Effector CD8-positive, alpha-beta T cell (primary cell): ENCODE data around the gene TMEM123.

Experiments used
- DNase-seq: peaks from one replicate; lab custom pipeline; 2025; lab: John Stamatoyannopoulos, UW

The TMEM123 gene

DNA sequence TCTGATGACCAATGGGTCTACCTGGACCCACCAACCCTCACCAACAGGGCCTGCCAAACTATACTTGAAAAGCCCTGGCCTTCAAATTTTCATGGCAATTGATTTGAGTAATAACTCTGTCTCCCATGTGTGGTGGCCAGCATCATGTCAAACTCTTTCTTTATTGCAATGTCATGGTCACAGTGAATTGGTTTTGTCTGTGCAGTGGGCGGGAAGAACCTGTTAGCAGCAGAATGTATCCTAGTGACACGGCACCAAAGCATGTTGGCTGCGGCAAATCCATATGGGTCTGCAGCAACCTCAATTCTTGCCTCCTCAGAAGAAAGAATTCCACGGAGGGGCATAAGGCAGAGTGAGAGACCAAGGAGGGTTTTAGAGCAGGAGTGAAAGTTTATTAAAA is 19.6 kb upstream of the TMEM123 start:
- DNase-seq, result no peak

DNA sequence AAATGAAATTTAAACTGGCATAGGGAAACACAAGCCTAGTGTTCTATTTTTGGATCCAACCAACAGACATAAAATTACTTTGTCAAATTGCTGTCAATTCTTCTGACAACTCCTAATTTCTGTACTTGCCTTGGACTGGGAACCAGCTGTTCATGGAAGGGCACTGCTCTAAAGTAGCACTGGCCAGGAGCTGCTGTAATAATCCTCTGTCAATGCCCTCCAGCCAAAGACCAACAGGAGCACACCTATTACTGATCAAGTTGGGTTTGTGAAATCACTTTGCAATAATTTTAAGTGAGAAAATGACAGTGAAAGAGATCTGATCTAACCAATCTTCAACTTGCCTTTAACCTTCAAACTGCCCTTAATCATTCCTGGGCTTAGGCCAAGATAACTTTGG is 18.9 kb upstream of the TMEM123 start:
- DNase-seq, result no peak

DNA sequence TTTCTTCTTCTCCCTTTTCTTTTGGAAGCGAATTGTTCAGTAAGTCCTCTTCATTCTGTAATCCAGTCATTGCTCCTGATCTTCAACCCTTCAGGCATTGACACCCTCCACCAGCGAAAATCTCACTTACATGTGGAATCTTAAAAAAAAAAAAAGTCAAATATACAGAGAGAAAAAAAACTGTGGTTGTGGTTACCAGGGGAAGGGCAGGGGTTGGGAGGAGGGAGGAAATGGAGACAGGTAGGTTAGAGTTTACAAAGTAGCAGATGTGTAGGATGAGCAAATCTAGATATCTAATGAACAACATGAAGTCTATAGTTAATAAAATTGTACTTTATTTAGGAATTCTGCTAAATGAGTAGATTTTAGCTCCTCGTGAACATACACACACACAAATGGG is 17.7 kb upstream of the TMEM123 start:
- peak; percentile 9 for DNase-seq

DNA sequence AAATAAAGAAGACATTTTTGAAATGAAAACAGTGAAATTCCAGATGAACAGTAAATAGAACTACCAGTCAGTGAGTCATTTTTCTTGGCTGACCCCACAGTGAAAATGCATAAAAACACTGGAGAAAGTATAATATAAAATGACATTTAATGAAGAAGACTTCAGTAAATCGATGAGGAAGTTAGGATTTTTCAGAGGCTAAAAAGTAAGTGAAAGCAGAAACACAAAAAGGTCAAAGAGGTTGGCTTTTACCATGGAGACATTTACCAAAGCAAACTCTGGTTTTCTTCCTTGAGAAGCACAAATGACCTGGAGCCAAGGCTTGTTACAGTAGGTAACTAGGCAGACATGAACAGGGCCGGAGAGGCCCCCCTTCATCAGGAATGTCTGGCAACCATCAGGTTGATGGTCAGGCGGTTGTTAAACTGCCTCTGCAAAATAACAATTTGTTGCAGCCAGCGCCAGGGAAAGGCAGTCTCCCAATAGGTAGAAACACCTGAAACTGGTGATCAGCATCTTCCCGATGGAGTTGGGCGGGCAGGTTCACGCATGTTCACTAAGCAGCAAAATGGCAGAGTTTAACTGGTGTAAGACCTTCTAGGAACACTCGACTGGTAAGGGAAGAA is 16.7 kb upstream of the TMEM123 start:
- DNase-seq, result no peak

DNA sequence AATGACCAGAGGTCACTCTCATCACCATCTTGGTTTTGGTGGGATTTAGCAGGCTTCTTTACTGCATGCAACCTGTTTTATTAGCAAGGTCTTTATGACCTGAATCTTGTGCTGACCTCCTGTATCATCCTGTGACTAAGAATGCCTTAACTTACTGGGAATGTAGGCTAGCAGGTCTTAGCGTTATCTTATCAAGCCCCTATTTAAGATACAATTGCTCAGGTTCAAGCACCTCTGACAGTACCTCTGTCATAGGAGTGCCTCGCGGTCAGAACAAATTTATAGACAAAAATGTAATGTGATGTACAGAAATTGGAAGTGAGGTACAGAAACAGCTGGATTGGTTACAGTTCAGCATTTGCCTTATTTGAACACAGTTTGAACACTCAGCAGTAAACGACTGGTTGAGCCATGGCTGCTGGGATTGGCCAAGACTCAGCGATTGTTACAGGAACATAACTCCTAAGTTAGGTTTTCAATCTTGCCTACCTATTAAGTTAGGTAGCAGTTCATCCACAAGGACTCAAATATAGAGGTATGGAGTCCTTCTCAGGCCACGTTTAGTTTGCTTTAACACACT is 16.1 kb upstream of the TMEM123 start:
- DNase-seq, result no peak

DNA sequence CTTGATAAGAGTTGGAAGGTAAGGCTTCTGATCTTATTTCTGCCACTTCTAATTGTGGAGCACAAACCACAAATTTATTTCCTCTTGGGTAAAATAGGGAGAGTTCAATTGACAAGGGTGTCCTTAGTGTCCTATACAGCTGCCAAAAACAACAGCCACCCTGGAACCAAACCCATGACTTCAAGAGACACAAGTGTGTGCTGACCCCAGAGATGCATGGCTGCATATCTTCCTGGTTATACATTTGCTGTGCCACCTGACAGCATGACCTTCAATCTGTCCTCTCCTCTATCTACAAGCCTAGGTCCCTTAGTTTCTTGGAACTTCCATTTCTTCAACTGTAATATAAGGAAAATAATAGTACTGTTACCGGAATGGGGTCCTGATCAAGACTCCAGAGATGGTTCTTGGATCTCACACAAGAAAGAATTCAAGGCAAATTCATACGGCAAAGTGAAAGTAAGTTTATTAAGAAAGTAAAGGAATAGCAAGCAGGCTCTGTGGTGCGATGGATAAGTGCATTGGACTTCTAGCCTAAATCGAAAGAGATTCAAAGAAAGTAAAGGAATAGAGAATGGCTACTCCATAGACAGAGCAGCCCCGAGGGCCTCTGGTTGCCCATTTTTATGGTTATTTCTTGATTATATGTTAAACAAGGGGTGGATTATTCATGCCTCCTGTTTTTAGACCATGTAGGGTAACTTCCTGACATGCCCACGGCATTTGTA is 15.5 kb upstream of the TMEM123 start:
- DNase-seq, result no peak

DNA sequence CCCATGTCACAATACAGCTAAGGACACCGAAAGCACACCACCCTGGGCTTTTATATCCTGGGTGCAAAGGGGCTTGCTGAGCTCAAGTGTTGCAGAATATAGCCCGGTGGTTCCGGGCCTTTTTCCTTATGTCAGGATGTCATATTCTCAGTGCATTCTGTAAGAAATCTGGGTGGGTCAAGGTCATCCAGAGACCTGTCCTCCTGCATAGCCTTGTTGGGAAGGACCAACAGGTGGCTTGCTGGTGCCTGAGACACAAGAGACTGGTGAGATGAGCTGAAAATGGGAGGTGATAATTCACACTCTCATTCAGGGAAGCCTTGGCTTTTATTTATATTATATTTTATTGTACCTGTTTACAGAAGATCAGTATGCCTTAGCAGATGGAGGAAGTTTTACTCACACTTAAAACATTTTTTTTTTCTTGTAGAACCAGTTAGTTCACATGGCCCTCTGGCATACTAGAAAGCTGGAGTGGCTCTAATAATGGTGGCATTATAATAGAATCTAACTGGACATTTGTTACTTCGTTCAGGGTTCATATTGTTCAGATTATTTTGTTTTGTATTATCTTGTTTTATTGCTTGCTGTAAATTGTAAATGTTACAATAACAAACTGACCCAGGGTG is 14.6 kb upstream of the TMEM123 start:
- DNase-seq, result no peak

DNA sequence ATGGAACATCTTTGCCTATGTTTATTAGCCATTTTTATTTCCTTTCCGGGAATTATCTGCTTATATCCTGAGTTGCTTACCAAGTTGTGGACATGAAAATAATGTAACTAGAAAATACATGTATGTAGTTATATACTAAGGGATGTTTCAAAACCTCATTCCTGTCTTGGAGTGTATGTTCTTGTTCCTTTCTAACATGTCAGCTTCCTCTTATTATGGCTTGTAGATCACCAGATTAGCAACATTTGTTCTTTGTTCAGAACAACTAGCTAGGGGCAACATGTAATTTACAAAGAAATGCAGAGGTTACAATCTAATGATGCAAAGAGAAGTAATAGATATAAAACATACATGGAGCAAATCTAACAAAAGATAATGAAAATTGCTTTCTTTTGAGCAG is 13.1 kb upstream of the TMEM123 start:
- no peak for DNase-seq

DNA sequence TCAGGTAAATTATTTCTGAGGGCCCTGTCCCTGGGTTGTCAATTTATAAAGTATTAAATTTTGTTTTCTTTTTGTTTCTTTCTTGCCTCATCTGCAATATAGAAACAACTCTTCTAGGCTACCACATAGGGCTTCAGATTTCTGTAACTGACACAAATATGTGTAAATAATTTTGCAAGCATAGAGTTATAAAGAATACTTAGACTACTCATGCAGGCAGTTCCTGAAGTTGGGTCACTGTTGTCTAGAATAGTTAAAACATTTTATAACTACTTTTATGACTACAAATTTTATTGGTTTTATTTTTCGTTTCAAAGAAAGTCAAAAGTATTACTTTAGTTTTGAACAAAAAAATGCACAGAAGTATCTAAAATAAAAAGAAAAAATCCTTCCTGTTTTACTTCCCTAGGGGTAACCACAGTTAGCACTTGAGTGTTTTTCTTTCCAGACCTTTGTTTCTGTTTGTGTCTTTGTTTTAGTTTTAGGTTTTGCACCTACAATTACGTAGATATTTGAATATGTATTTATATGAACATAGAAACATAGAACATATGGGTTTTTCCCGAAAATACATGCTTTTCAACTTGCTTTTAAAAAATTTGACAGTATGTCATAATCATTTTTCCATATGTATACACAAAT is 12.4 kb upstream of the TMEM123 start:
- DNase-seq, result no peak

DNA sequence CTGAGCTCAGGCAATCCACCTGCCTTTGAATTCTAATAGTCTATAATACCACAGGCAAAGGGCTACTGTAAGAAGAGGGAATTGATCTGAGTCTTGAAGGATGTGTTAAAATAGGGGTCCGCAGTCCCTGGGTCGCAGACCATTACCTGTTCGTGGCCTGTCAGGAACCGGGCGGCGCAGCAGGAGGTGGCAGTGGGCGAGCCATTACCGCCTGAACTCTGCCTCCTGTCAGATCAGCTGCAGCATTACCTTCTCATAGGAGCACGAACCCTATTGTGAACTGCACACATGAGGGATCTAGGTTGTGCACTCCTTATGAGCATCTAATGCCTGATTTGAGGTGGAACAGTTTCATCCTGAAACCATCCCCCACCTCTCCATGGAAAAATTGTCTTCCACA is 11.5 kb upstream of the TMEM123 start:
- DNase-seq, result no peak

DNA sequence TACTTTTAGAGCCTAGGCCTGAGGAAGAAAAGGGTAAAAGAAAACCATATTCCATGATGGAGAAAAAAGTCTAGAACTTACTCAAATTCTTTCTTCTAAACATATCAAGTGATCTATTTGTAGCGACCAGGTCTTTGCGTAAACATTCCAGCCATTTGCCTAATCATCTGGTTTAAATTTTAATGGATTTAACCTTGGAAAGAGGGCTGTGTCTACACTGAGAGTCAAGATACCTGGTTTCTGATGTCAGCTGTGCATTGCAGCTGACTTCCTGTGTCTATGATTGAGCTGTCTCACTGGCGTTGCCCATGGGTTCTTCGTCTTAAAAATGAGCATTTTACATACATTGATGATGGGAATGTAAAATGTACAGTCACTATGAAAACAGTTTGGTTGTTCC is 10.0 kb upstream of the TMEM123 start:
- no peak for DNase-seq

DNA sequence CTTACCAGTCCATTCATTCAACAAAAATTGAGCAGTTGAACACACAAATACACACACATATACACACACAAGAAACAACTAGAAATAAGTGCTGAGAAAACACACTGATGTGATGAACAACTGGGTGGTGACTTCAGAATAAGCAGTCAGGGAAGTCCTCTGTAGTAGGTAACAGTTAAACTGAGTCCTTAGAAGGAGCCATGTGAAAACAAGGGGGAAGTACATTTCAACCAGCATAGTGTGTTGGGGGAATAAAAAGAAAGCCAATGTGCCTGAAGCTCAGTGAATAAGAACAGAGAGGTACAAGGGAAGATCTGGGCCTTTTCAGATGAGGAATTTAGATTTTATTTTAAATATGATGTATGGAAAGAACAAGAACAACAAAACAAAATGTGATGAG is 6.8 kb upstream of the TMEM123 start:
- DNase-seq, result no peak

DNA sequence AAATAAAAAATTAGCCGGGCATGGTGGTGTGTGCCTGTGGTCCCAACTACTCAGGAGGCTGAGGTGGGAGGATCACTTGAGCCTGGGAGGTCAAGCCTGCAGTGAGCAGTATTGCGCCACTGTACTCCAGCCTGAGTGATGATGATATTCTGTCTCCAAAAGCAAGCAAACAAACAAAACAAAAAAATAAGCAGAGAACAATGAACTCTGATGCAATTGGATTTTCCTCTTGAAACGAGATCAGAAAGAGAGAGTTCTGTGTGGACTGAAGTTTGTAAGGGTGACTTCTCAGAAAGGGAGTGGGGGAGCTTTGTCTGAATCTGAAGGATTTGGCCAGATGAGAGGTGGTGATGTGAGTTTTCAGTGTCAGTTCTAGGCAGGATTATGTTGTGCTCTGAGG is 6.0 kb upstream of the TMEM123 start:
- DNase-seq, result no peak

DNA sequence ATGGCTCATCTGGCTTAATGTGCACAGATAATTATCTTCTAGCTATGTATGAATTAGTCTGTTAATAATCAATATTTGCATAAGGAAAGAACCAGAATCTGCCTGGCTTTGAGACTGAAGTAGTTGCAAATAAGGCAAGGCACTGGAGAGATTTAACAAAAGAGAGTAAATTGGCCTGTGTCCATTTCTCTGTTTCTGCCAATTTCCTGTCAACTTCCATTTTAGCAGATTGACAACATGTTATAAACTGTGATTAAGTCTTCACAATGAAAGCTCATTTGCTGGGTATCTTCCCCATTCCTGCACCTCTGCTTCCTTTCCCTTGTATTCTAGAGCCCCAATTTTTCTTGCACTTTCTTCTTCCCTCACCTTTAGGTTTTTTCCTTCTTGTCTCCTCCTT is 5.3 kb upstream of the TMEM123 start:
- DNase-seq, result no peak

DNA sequence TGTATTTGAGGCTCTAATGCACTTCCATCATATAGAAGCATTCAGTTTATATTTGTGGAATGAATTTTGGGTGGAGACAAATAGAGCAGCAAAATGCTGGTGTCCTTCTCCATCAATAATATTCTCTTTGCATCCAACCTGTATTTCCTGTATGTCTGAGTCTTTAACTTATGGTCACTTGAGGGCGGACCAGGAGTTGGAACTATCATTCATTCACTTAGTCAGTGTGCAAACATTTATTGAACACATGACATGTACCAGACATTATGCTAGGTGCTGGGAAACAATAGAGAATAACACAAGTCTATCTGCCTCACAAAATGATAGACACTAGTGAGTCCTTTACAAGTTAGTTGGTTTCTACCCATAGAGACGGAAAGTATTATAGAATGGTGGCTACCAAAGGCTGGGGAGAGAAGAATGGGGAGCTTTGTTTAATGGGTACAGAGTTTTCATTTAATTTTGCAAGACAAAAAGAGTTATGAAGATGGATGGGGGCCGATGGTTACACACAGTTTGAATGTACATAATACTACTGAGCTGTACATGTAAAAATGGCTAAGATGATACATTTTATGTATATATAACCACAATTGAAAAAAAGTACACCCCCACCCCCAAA is 4.6 kb upstream of the TMEM123 start:
- DNase-seq, result no peak

DNA sequence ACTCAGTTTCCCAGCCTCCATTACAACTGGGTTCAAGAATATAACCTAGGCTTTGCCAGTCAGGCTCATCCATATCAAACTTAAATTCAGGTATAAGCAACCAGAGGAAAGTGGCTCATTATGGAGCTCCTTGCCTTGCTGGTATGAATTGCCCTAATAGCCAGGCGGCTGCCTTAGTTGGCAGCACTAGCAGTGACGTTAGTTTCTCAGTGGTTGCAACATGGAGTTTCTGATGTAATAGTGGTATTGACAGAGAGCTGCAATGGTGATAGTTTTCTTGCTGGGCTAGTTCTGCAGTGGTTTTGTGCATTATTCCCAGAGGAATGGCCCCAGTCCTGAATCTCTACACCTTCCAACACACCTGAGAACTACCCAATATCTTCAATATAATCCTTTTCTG is 3.8 kb upstream of the TMEM123 start:
- DNase-seq, result no peak

DNA sequence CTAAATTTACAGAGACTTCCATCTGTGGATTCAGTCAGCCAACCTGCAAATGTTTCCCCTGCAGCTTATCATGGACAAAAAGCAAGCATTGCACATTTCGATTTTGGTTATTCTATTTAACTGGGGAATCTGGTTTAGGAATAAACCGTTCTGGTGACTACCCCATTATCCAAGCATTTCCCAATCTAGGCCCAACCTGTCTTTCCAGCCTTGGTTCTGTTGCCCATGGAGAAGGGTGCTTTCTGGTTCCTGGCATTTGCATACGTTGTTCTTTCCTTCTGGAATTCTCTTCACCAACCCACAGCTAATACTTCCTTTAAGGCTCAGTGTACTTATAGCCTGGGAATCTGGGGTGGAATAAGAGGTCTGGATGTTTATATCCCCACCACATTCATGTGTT is 1.4 kb upstream of the TMEM123 start:
- no peak for DNase-seq

DNA sequence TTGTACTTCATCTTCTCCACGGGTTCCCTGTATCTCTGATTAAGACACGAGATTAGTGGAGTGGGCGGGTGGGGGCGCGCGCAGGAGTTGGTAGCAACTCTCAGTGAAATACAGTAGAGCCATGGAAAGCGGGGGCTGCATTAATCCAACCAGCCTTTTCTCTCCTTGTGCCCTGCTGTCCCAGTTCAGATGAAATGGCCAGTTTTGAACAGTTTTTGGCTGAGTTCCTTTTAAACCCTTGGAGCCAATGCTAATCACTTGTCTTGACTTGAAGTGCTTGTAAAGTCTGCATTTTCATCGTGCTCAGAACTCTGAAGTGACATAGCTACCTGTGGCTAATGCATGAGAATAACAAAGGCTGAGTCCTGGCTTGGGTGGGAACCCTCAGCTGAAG is 734 bp upstream of the TMEM123 start:
- DNase-seq, result peak; percentile 52

DNA sequence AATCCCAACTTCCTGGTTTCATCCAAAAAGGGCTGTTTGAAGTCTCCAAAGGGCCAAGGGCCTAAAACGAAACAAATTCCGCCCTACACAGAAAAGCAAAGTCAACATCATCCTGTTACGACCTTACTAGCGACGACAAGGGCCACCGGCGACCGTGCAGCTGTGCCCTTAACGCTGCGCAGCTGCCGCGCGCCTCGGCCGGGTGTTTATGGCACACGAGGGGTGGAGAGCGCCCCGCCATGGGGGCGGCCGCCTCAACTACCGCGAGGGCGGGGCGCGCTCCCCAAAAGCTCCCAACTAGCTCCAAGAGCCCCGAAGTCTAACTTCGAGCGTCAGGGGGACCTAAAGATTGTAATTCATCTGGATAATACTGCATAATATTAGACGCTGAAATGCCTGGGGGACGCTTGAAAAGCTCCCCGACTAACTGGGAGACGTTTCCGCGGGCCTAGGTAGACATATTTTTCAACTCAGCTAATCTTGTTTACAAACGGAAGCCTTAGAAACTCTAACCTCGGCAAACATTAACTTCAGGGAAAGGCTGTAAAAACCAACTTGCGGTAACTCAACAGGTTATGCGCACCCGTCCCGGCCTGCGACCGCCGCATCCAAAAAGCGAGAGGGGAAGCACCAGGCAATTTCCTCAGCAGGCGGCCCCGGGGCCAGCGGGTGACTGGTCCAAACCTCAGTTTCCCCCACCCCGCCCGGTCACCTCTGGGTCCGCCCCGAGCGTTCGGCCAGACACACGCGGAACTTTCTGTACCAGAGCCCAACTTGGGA is 694 bp downstream of the TMEM123 start:
- DNase-seq, result peak; percentile 53

DNA sequence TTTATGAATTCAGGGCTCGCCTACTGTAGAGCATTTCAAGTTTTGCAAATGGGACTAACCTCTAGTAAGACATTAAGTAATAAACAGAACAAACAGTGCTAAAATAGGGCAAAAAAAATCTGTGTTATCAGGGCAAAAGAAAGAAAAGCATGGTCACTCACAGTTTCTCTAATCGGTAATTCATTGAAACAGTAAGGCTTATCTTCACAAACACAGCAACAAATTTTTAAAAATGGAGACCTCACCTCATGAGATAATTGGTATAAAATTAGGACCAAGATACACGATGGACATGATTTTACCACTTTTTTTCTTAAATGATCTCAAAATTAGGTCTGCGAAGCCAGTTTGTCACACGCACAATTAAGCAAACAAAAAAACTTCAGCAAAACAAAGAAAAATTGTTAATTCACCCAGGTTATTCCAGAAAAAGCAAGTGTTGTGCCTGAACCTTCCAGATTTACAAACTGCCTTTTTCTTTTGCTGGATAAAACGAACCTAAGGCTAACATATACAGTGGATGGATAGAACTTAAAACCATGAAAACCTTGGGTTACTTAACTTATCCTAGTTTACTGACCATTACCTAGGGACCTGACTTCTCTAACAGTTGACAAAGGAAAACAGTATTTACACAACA is 1.4 kb downstream of the TMEM123 start:
- no peak for DNase-seq
